HEK293 (cell line): Measurements from ENCODE around the gene APOC3.

Experiments used
- KLF8 ChIP-seq: fragments of 450-650 bp; formaldehyde crosslinking; IDR thresholded peaks from 2 replicates; pipeline ENCODE4 v1.5.1; 2016; ENCODE audit warnings: missing biosample characterization, missing genetic modification characterization
- ZNF112 ChIP-seq: fragments of 450-650 bp; formaldehyde crosslinking; IDR thresholded peaks from 2 replicates; pipeline ENCODE4 v1.5.0; 2017; ENCODE audit warnings: missing biosample characterization, missing genetic modification characterization
- ZNF138 ChIP-seq: fragments of 450-650 bp; formaldehyde crosslinking; IDR thresholded peaks from 2 replicates; pipeline ENCODE4 v1.5.1; 2016; ENCODE audit warnings: missing biosample characterization, missing genetic modification characterization, borderline replicate concordance
- ZNF670 ChIP-seq: fragments of 450-650 bp; formaldehyde crosslinking; IDR thresholded peaks from 2 replicates; pipeline ENCODE4 v1.5.1; 2016; ENCODE audit warnings: missing biosample characterization, missing genetic modification characterization, low read depth
- TF ChIP-seq, protein P1 (sequence below): fragments of 450-650 bp; formaldehyde crosslinking; IDR thresholded peaks from 2 replicates; pipeline ENCODE4 v1.5.1; 2016; ENCODE audit warnings: missing biosample characterization, missing genetic modification characterization
- TF ChIP-seq, protein P2 (sequence below): fragments of 450-650 bp; formaldehyde crosslinking; IDR thresholded peaks from 2 replicates; pipeline ENCODE4 v1.5.1; 2016; ENCODE audit warnings: missing biosample characterization, missing genetic modification characterization
- TF ChIP-seq, protein P3 (sequence below): fragments of 450-650 bp; IDR thresholded peaks from 2 replicates; pipeline ENCODE4 v1.5.1; 2018; ENCODE audit warnings: missing biosample characterization, mild to moderate bottlenecking, missing genetic modification characterization

DNA sequence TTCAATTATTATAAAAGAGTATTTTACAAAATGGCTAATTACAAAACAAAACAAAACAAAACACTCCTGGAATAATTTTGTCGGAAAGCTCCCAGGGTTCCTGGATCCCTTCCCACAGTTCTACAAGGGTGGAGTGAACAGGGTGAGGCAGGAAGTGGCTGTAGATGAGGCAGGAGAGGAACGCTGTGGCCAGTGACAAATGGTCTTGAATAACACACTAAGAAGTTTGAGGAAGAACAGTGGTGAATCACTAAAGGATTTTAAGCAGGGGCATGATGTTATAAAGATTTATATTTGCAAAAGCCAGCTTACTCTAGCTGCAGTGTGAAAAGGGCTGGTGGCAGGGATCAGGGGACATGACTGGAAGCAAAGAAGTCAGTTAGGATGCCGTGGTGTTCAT, 41.5 kb downstream of the APOC3 start:
- no peak for TF ChIP-seq ZNF112 (tag by site-specific recombination)
- TF ChIP-seq, protein P1, sequence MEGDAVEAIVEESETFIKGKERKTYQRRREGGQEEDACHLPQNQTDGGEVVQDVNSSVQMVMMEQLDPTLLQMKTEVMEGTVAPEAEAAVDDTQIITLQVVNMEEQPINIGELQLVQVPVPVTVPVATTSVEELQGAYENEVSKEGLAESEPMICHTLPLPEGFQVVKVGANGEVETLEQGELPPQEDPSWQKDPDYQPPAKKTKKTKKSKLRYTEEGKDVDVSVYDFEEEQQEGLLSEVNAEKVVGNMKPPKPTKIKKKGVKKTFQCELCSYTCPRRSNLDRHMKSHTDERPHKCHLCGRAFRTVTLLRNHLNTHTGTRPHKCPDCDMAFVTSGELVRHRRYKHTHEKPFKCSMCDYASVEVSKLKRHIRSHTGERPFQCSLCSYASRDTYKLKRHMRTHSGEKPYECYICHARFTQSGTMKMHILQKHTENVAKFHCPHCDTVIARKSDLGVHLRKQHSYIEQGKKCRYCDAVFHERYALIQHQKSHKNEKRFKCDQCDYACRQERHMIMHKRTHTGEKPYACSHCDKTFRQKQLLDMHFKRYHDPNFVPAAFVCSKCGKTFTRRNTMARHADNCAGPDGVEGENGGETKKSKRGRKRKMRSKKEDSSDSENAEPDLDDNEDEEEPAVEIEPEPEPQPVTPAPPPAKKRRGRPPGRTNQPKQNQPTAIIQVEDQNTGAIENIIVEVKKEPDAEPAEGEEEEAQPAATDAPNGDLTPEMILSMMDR (tag by site-specific recombination), result no peak
- TF ChIP-seq, protein P2, sequence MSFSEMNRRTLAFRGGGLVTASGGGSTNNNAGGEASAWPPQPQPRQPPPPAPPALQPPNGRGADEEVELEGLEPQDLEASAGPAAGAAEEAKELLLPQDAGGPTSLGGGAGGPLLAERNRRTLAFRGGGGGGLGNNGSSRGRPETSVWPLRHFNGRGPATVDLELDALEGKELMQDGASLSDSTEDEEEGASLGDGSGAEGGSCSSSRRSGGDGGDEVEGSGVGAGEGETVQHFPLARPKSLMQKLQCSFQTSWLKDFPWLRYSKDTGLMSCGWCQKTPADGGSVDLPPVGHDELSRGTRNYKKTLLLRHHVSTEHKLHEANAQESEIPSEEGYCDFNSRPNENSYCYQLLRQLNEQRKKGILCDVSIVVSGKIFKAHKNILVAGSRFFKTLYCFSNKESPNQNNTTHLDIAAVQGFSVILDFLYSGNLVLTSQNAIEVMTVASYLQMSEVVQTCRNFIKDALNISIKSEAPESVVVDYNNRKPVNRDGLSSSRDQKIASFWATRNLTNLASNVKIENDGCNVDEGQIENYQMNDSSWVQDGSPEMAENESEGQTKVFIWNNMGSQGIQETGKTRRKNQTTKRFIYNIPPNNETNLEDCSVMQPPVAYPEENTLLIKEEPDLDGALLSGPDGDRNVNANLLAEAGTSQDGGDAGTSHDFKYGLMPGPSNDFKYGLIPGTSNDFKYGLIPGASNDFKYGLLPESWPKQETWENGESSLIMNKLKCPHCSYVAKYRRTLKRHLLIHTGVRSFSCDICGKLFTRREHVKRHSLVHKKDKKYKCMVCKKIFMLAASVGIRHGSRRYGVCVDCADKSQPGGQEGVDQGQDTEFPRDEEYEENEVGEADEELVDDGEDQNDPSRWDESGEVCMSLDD (tag by site-specific recombination), result no peak
- TF ChIP-seq, protein P3, sequence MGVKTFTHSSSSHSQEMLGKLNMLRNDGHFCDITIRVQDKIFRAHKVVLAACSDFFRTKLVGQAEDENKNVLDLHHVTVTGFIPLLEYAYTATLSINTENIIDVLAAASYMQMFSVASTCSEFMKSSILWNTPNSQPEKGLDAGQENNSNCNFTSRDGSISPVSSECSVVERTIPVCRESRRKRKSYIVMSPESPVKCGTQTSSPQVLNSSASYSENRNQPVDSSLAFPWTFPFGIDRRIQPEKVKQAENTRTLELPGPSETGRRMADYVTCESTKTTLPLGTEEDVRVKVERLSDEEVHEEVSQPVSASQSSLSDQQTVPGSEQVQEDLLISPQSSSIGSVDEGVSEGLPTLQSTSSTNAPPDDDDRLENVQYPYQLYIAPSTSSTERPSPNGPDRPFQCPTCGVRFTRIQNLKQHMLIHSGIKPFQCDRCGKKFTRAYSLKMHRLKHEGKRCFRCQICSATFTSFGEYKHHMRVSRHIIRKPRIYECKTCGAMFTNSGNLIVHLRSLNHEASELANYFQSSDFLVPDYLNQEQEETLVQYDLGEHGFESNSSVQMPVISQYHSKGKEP, result no peak
- no peak for TF ChIP-seq ZNF670 (tag by site-specific recombination)
- no peak for TF ChIP-seq KLF8 (tag by site-specific recombination)
- no peak for TF ChIP-seq ZNF138
